ENCODE measurements around the gene SLC37A2. TPM values are rescaled to one million over a fixed set of nuclear protein-coding genes. Genes with fewer than 3 reads are reported as not detected.
A peak's percentile ranks its signal among the peaks of the same experiment; 100 is the strongest.

SLC37A2 gene
- total RNA-seq, 5 donors from 2014 or later (not counting 1 experiment from before 2014, with no cell fraction given): 0.14 to 1.5 (median 1.1) TPM

GRCh38 chr11:125090816-125091215, 27.7 kb downstream of the SLC37A2 start:
- Histone ChIP-seq H3K4me3 (ENCODE audit: control insufficient read depth in 1 of 2, extremely low read depth in 1 of 2, low read length in 1 of 2) (no peak overlapping the region), H3K9me3 (no peaks in the 10 kb centered on the region), H3K27me3 (replicated peaks in 1 of 2; ENCODE audit: control insufficient read depth in 2 of 2, extremely low read depth in 1 of 2, insufficient read depth in 2 of 2, low read length in 1 of 2) (no peaks in the 10 kb centered on the region), H3K4me1 (ENCODE audit: control insufficient read depth in 1 of 2, extremely low read depth in 1 of 2, insufficient read depth in 2 of 2, low read length in 2 of 2) (no peaks in the 10 kb centered on the region), H3K27ac (ENCODE audit: low read length) (no peak overlapping the region), H3K36me3 (ENCODE audit: control insufficient read depth in 2 of 2, extremely low read depth in 1 of 2, insufficient read depth in 1 of 2, low read length in 1 of 2) (peaks cover 0 to 11% of the 10 kb centered on the region in 2 donors)
- ATAC-seq (replicated peaks in 1 of 4) (no peak), DNase-seq (no peak)
- WGBS (ENCODE audit: insufficient coverage): 67% methylated on average over 4 of the region's 6 CpGs
- Mint-ChIP-seq H3K27me3 (no peaks in the 10 kb centered on the region), H3K9me3 (no peaks in the 10 kb centered on the region), H3K36me3 (peaks cover 5% of the 10 kb centered on the region), H3K4me3 (no peak overlapping the region), H3K4me1 (peaks cover 0 to 5% (median 3%) of the 10 kb centered on the region in 3 donors), H3K27ac (no peak overlapping the region)
- ChIA-PET POLR2A (interaction anchor here in 1 of 2 donors (0.5 to 0.6 kb wide), 2 partner anchors 32 to 295 kb away, joined by 3 read pairs; no protein-coding TSS in a partner anchor), CTCF (interaction anchor here (0.7 to 2.0 kb wide), 6 partner anchors 12 to 53 kb away, joined by 3 to 15 read pairs (median 4); partner anchors contain the start of gene TMEM218 (in 1 of the 2))

- Histone ChIP-seq H3K4me1 (ENCODE audit: control insufficient read depth in 1 of 2, extremely low read depth in 1 of 2, insufficient read depth in 2 of 2, low read length in 2 of 2) (no peaks in the 10 kb centered on the region), H3K9me3 (no peaks in the 10 kb centered on the region), H3K36me3 (ENCODE audit: control insufficient read depth in 2 of 2, extremely low read depth in 1 of 2, insufficient read depth in 1 of 2, low read length in 1 of 2) (peaks cover 0 to 12% of the 10 kb centered on the region in 2 donors), H3K27ac (ENCODE audit: low read length) (no peak overlapping the region), H3K27me3 (replicated peaks in 1 of 2; ENCODE audit: control insufficient read depth in 2 of 2, extremely low read depth in 1 of 2, insufficient read depth in 2 of 2, low read length in 1 of 2) (no peaks in the 10 kb centered on the region), H3K4me3 (ENCODE audit: control insufficient read depth in 1 of 2, extremely low read depth in 1 of 2, low read length in 1 of 2) (no peak overlapping the region)
- no peaks in the 10 kb centered on the region for H3K9me3 Mint-ChIP-seq
- POLR2A ChIA-PET: interaction anchor here in 1 of 2 donors (0.6 kb wide), 1 partner anchor 295 kb away, joined by 3 read pairs; no protein-coding TSS in a partner anchor
- DNase-seq (peak in 1 of 35 experiments; percentile 39), ATAC-seq (replicated peaks in 1 of 4) (peak in 2 of 4 experiments; percentile 32 to 60)
- CTCF ChIA-PET: interaction anchor here (0.7 to 2.0 kb wide), 7 partner anchors 11 to 74 kb away, joined by 3 to 15 read pairs (median 3); partner anchors contain the start of genes PKNOX2 (in 1 of the 2) and TMEM218 (in 1 of the 2)
- no peak overlapping the region for H3K27ac Mint-ChIP-seq
- WGBS (ENCODE audit: insufficient coverage): 100% methylated on average over 1 of the region's 5 CpGs
- peaks cover 10% of the 10 kb centered on the region for H3K36me3 Mint-ChIP-seq
- peaks cover 0 to 5% (median 3%) of the 10 kb centered on the region in 3 donors for H3K4me1 Mint-ChIP-seq
- H3K27me3 Mint-ChIP-seq: no peaks in the 10 kb centered on the region
- no peak overlapping the region for H3K4me3 Mint-ChIP-seq
Measured at GRCh38 chr11:125091247-125091876, 28.3 kb downstream of the SLC37A2 start.

GRCh38 chr11:125091877-125092664, 29.0 kb downstream of the SLC37A2 start:
- no peak for DNase-seq
- ATAC-seq (replicated peaks in 1 of 4): no peak
- peaks cover 15% of the 10 kb centered on the region for H3K36me3 Mint-ChIP-seq
- H3K27ac Mint-ChIP-seq: no peak overlapping the region
- Histone ChIP-seq H3K4me3 (ENCODE audit: control insufficient read depth in 1 of 2, extremely low read depth in 1 of 2, low read length in 1 of 2) (no peak overlapping the region), H3K27me3 (replicated peaks in 1 of 2; ENCODE audit: control insufficient read depth in 2 of 2, extremely low read depth in 1 of 2, insufficient read depth in 2 of 2, low read length in 1 of 2) (no peaks in the 10 kb centered on the region), H3K36me3 (ENCODE audit: control insufficient read depth in 2 of 2, extremely low read depth in 1 of 2, insufficient read depth in 1 of 2, low read length in 1 of 2) (peaks cover 0 to 16% of the 10 kb centered on the region in 2 donors), H3K27ac (ENCODE audit: low read length) (no peak overlapping the region), H3K9me3 (no peaks in the 10 kb centered on the region), H3K4me1 (ENCODE audit: control insufficient read depth in 1 of 2, extremely low read depth in 1 of 2, insufficient read depth in 2 of 2, low read length in 2 of 2) (no peaks in the 10 kb centered on the region)
- no peak overlapping the region for H3K4me3 Mint-ChIP-seq
- ChIA-PET CTCF (interaction anchor here (0.7 to 2.0 kb wide), 5 partner anchors 11 to 73 kb away, joined by 3 to 15 read pairs (median 3); partner anchors contain the start of gene PKNOX2 (in 1 of the 2)), POLR2A (no interaction called here)
- H3K9me3 Mint-ChIP-seq: no peaks in the 10 kb centered on the region
- peaks cover 0 to 5% (median 3%) of the 10 kb centered on the region in 3 donors for H3K4me1 Mint-ChIP-seq
- WGBS (ENCODE audit: insufficient coverage): 93% methylated on average over 4 of the region's 6 CpGs
- H3K27me3 Mint-ChIP-seq: no peaks in the 10 kb centered on the region

- Histone ChIP-seq H3K4me3 (ENCODE audit: control insufficient read depth in 1 of 2, extremely low read depth in 1 of 2, low read length in 1 of 2) (no peak overlapping the region), H3K27me3 (replicated peaks in 1 of 2; ENCODE audit: control insufficient read depth in 2 of 2, extremely low read depth in 1 of 2, insufficient read depth in 2 of 2, low read length in 1 of 2) (no peaks in the 10 kb centered on the region), H3K36me3 (ENCODE audit: control insufficient read depth in 2 of 2, extremely low read depth in 1 of 2, insufficient read depth in 1 of 2, low read length in 1 of 2) (peaks cover 0 to 22% of the 10 kb centered on the region in 2 donors), H3K27ac (ENCODE audit: low read length) (no peak overlapping the region), H3K4me1 (ENCODE audit: control insufficient read depth in 1 of 2, extremely low read depth in 1 of 2, insufficient read depth in 2 of 2, low read length in 2 of 2) (no peaks in the 10 kb centered on the region), H3K9me3 (no peaks in the 10 kb centered on the region)
- 100% methylated on average over 1 of the region's 6 CpGs for WGBS (ENCODE audit: insufficient coverage)
- H3K27me3 Mint-ChIP-seq: no peaks in the 10 kb centered on the region
- H3K4me3 Mint-ChIP-seq: no peak overlapping the region
- ATAC-seq (replicated peaks in 1 of 4) (no peak), DNase-seq (no peak)
- peaks cover 19% of the 10 kb centered on the region for H3K36me3 Mint-ChIP-seq
- H3K4me1 Mint-ChIP-seq: peaks cover 0 to 5% (median 3%) of the 10 kb centered on the region in 3 donors
- POLR2A ChIA-PET: no interaction called here
- CTCF ChIA-PET: interaction anchor here in 1 of 2 donors (2.0 kb wide), 1 partner anchor 49 kb away, joined by 15 read pairs; no protein-coding TSS in a partner anchor
- H3K9me3 Mint-ChIP-seq: no peaks in the 10 kb centered on the region
- no peak overlapping the region for H3K27ac Mint-ChIP-seq
Measured at GRCh38 chr11:125092669-125093068, 29.6 kb downstream of the SLC37A2 start.

GRCh38 chr11:125093502-125093901, 30.4 kb downstream of the SLC37A2 start:
- H3K9me3 ChIP-seq: no peaks in the 10 kb centered on the region
- Mint-ChIP-seq H3K4me3 (no peak overlapping the region), H3K36me3 (peaks cover 28% of the 10 kb centered on the region), H3K9me3 (no peaks in the 10 kb centered on the region), H3K27me3 (no peaks in the 10 kb centered on the region), H3K4me1 (peaks cover 0 to 5% (median 3%) of the 10 kb centered on the region in 3 donors), H3K27ac (no peak overlapping the region)
- H3K36me3 ChIP-seq (ENCODE audit: control insufficient read depth in 2 of 2, extremely low read depth in 1 of 2, insufficient read depth in 1 of 2, low read length in 1 of 2): peaks cover 0 to 25% of the 10 kb centered on the region in 2 donors
- DNase-seq: no peak
- H3K27ac ChIP-seq (ENCODE audit: low read length): no peak overlapping the region
- H3K4me1 ChIP-seq (ENCODE audit: control insufficient read depth in 1 of 2, extremely low read depth in 1 of 2, insufficient read depth in 2 of 2, low read length in 2 of 2): no peaks in the 10 kb centered on the region
- no peaks in the 10 kb centered on the region for H3K27me3 ChIP-seq (replicated peaks in 1 of 2; ENCODE audit: control insufficient read depth in 2 of 2, extremely low read depth in 1 of 2, insufficient read depth in 2 of 2, low read length in 1 of 2)
- ATAC-seq (replicated peaks in 1 of 4): no peak
- no peak overlapping the region for H3K4me3 ChIP-seq (ENCODE audit: control insufficient read depth in 1 of 2, extremely low read depth in 1 of 2, low read length in 1 of 2)
- ChIA-PET CTCF (interaction anchor here (0.7 to 1.0 kb wide), 2 partner anchors 33 to 47 kb away, joined by 3 read pairs; no protein-coding TSS in a partner anchor), POLR2A (no interaction called here)
- WGBS (ENCODE audit: insufficient coverage): 90% methylated on average over 4 of the region's 4 CpGs

GRCh38 chr11:125094731-125095130, 31.6 kb downstream of the SLC37A2 start:
- no peaks in the 10 kb centered on the region for H3K27me3 ChIP-seq (replicated peaks in 1 of 2; ENCODE audit: control insufficient read depth in 2 of 2, extremely low read depth in 1 of 2, insufficient read depth in 2 of 2, low read length in 1 of 2)
- H3K27me3 Mint-ChIP-seq: no peaks in the 10 kb centered on the region
- no peaks in the 10 kb centered on the region for H3K9me3 Mint-ChIP-seq
- H3K36me3 Mint-ChIP-seq: peaks cover 32% of the 10 kb centered on the region
- WGBS (ENCODE audit: insufficient coverage): no CpG with 5 or more reads among the region's 2 CpGs
- H3K4me3 Mint-ChIP-seq: no peak overlapping the region
- ChIA-PET CTCF (no interaction called here), POLR2A (no interaction called here)
- peaks cover 0 to 5% (median 3%) of the 10 kb centered on the region in 3 donors for H3K4me1 Mint-ChIP-seq
- H3K27ac Mint-ChIP-seq: no peak overlapping the region
- no peak overlapping the region for H3K4me3 ChIP-seq (ENCODE audit: control insufficient read depth in 1 of 2, extremely low read depth in 1 of 2, low read length in 1 of 2)
- no peak for ATAC-seq (replicated peaks in 1 of 4)
- no peak overlapping the region for H3K27ac ChIP-seq (ENCODE audit: low read length)
- H3K9me3 ChIP-seq: no peaks in the 10 kb centered on the region
- H3K4me1 ChIP-seq (ENCODE audit: control insufficient read depth in 1 of 2, extremely low read depth in 1 of 2, insufficient read depth in 2 of 2, low read length in 2 of 2): no peaks in the 10 kb centered on the region
- peaks cover 0 to 28% of the 10 kb centered on the region in 2 donors for H3K36me3 ChIP-seq (ENCODE audit: control insufficient read depth in 2 of 2, extremely low read depth in 1 of 2, insufficient read depth in 1 of 2, low read length in 1 of 2)
- DNase-seq: no peak

Data from T-cell (primary cell).